BLaER1 treated with 17β-estradiol and CSF1 and Interleukin-3, amounts not matched to agents 10 nM and 100 nM (cell line): ENCODE data around the gene SYCP2L.
"Not testable (repeated sequence)": the region's sequence is repeated elsewhere in the genome, so short reads cannot be mapped to it uniquely, and the experiment has no call there.

ENCODE experiments used
- H3K27ac ChIP-seq, 11 experiments: shearing (Covaris generic); formaldehyde crosslinking; 2 replicates each; pipeline ENCODE4 v1.8.1; 2022
- H3K27me3 ChIP-seq, 11 experiments: shearing (Covaris generic); formaldehyde crosslinking; 2 replicates each; pipeline ENCODE4 v1.8.1; 2022
- H3K36me3 ChIP-seq, 11 experiments: shearing (Covaris generic); formaldehyde crosslinking; 2 replicates each; pipeline ENCODE4 v1.8.1; 2022
- H3K4me1 ChIP-seq, 10 experiments: shearing (Covaris generic); formaldehyde crosslinking; 2 replicates each; pipeline ENCODE4 v1.8.1; 2022
- H3K4me2 ChIP-seq, 11 experiments: shearing (Covaris generic); formaldehyde crosslinking; 2 replicates each; pipeline ENCODE4 v1.8.1; 2022
- H3K4me3 ChIP-seq, 10 experiments: shearing (Covaris generic); formaldehyde crosslinking; 2 replicates each; pipeline ENCODE4 v1.8.1; 2022
- H3K9ac ChIP-seq, 11 experiments: shearing (Covaris generic); formaldehyde crosslinking; 2 replicates each; pipeline ENCODE4 v1.8.1; 2022
- H3K9me3 ChIP-seq, 11 experiments: shearing (Covaris generic); formaldehyde crosslinking; replicated peaks in 1 of 11; 2 replicates each; pipeline ENCODE4 v1.8.1; 2022
- H4K20me1 ChIP-seq, 11 experiments: shearing (Covaris generic); formaldehyde crosslinking; 2 replicates each; pipeline ENCODE4 v1.8.1; 2022
- Cebpa-rat ChIP-seq, 11 experiments: shearing (Covaris generic); IDR thresholded peaks; 2 replicates each; pipeline ENCODE4 v1.8.1; 2022

Gene SYCP2L

DNA sequence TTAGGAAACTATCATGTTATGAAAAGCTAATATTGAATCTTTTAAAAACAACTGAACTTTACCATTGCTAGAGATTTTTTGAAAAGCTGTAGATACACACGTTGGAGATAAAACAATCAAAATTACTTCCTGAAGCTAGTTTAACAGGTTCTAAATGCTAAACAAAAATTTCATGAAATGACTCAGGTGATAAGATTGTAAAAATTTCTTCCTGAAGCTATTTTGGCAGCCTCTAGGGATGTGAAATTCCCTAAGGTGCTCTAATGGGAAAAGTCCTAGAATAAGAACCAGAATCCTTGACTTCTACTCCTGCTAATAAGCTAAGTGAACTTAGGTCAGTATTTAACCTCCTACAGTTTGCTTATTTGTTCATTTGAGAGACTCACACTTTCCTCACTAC, 13.5 kb upstream of the SYCP2L start:
- Histone ChIP-seq H3K27ac (no peak overlapping the region), H4K20me1 (no peaks in the 10 kb centered on the region), H3K9ac (no peak overlapping the region), H3K4me2 (no peak overlapping the region), H3K4me1 (peaks cover 0 to 7% (median 0%) of the 10 kb centered on the region in 10 experiments; a peak in 1 of 20 replicates), H3K4me3 (no peak overlapping the region), H3K36me3 (no peaks in the 10 kb centered on the region), H3K9me3 (peaks cover 0 to 16% (median 6%) of the 10 kb centered on the region in 11 experiments; a peak in 10 of 22 replicates), H3K27me3 (no peaks in the 10 kb centered on the region)
- TF ChIP-seq Cebpa-rat (IDR thresholded peaks at IDR 0.05): no peak

DNA sequence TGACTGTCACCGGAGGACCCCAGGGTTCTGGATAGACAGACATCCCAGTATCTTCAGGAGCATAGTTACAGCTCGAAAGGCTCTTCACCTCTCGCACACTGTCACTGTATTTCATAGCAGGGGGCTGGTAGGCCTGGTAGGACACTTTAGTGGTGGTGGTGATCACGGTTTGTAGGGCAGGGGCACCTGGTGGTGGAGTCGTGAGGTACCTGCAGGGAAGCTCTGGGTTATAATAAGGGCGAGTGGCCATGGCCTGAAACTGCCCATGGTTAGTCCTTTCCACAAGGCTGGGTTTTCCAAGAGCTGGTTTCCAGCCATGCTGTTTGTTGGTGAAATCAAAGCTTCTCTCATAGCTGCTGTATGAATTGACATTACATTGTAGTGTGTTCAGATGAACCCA, 12.6 kb upstream of the SYCP2L start:
- no peak for TF ChIP-seq Cebpa-rat (IDR thresholded peaks at IDR 0.05)
- Histone ChIP-seq H3K4me2 (no peak overlapping the region), H3K36me3 (no peaks in the 10 kb centered on the region), H3K9me3 (peaks cover 0 to 16% (median 6%) of the 10 kb centered on the region in 11 experiments; a peak in 10 of 22 replicates), H3K27ac (no peak overlapping the region), H3K4me1 (peaks cover 0 to 7% (median 0%) of the 10 kb centered on the region in 10 experiments; a peak in 1 of 20 replicates), H3K27me3 (no peaks in the 10 kb centered on the region), H4K20me1 (no peaks in the 10 kb centered on the region), H3K9ac (no peak overlapping the region), H3K4me3 (no peak overlapping the region)

GRCh38 chr6:10875026-10875425, 11.8 kb upstream of the SYCP2L start:
- peaks cover 0 to 16% (median 6%) of the 10 kb centered on the region in 11 experiments; a peak in 9 of 22 replicates for H3K9me3 ChIP-seq
- H4K20me1 ChIP-seq: no peaks in the 10 kb centered on the region
- peaks cover 0 to 7% (median 0%) of the 10 kb centered on the region in 10 experiments; a peak in 1 of 20 replicates for H3K4me1 ChIP-seq
- no peaks in the 10 kb centered on the region for H3K27me3 ChIP-seq
- no peak overlapping the region for H3K4me3 ChIP-seq
- no peaks in the 10 kb centered on the region for H3K36me3 ChIP-seq
- H3K4me2 ChIP-seq: no peak overlapping the region; a peak in 1 of 22 replicates
- H3K9ac ChIP-seq: no peak overlapping the region
- no peak for TF ChIP-seq Cebpa-rat (IDR thresholded peaks at IDR 0.05)
- no peak overlapping the region for H3K27ac ChIP-seq

DNA sequence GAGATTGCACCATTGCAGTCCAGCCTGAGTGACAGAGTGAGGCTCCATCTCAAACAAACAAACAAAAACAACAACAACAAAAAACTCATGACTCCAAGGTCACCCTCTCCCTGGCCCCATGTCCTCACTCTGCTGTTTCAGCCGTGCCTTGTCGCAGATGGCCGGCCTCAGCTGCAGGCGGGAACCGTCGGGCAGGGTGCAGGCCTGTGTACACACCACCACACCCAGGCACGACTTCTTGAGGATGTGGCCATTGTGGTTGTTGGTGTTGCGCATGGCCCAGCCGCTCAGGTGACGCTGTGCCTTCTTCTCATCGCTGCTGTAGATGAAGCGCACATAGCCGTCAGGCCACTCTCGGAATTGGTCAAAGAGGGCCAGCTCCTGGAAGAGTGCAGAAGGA, 9.8 kb upstream of the SYCP2L start:
- no peaks in the 10 kb centered on the region for H3K27me3 ChIP-seq
- H3K4me1 ChIP-seq: peaks cover 0 to 7% (median 0%) of the 10 kb centered on the region in 10 experiments; a peak in 1 of 20 replicates
- no peak overlapping the region for H3K4me3 ChIP-seq
- H3K4me2 ChIP-seq: no peak overlapping the region
- H3K36me3 ChIP-seq: no peaks in the 10 kb centered on the region
- peaks cover 4 to 21% (median 12%) of the 10 kb centered on the region in 11 experiments for H3K9me3 ChIP-seq
- no peak overlapping the region for H3K9ac ChIP-seq
- no peak for TF ChIP-seq Cebpa-rat (IDR thresholded peaks at IDR 0.05)
- H3K27ac ChIP-seq: no peak overlapping the region
- H4K20me1 ChIP-seq: no peaks in the 10 kb centered on the region

- Histone ChIP-seq H3K4me2 (no peak overlapping the region), H3K27ac (no peak overlapping the region), H3K4me1 (peaks cover 0 to 7% (median 0%) of the 10 kb centered on the region in 10 experiments; a peak in 1 of 20 replicates), H3K4me3 (no peak overlapping the region), H3K9ac (no peak overlapping the region), H3K9me3 (peaks cover 12 to 30% (median 21%) of the 10 kb centered on the region in 11 experiments), H4K20me1 (no peaks in the 10 kb centered on the region), H3K36me3 (0 out of 22 replicates have a peak, but pooled peaks cover 0 to 4% (median 0%) of the 10 kb centered on the region in 11 experiments), H3K27me3 (no peaks in the 10 kb centered on the region)
- no peak for TF ChIP-seq Cebpa-rat (IDR thresholded peaks at IDR 0.05)
These were observed 9.0 kb upstream of the SYCP2L start for GRCh38 chr6:10877871-10878270.

GRCh38 chr6:10880366-10880765, 6.5 kb upstream of the SYCP2L start:
- H3K4me1 ChIP-seq: peaks cover 0 to 4% (median 0%) of the 10 kb centered on the region in 10 experiments; a peak in 1 of 20 replicates
- H3K4me2 ChIP-seq: no peak overlapping the region
- TF ChIP-seq Cebpa-rat (IDR thresholded peaks at IDR 0.05): no peak
- peaks cover 29 to 48% (median 38%) of the 10 kb centered on the region in 11 experiments for H3K9me3 ChIP-seq
- H3K9ac ChIP-seq: no peak overlapping the region
- H3K4me3 ChIP-seq: no peak overlapping the region
- no peak overlapping the region for H3K27ac ChIP-seq
- H3K27me3 ChIP-seq: no peaks in the 10 kb centered on the region
- no peaks in the 10 kb centered on the region for H4K20me1 ChIP-seq
- peaks cover 0 to 6% (median 0%) of the 10 kb centered on the region in 11 experiments; a peak in 1 of 22 replicates for H3K36me3 ChIP-seq

- not testable (repeated sequence) for H3K4me3 ChIP-seq, H3K36me3 ChIP-seq, H4K20me1 ChIP-seq, H3K4me2 ChIP-seq, H3K9ac ChIP-seq, H3K4me1 ChIP-seq, H3K27me3 ChIP-seq, H3K27ac ChIP-seq
- peaks cover 40 to 52% (median 46%) of the 10 kb centered on the region in 11 experiments for H3K9me3 ChIP-seq
These were observed 4.6 kb upstream of the SYCP2L start for GRCh38 chr6:10882253-10882630.

GRCh38 chr6:10882657-10883171, 4.1 kb upstream of the SYCP2L start:
- Histone ChIP-seq H3K27me3 (no peaks in the 10 kb centered on the region), H4K20me1 (no peaks in the 10 kb centered on the region), H3K36me3 (peaks cover 0 to 6% (median 0%) of the 10 kb centered on the region in 11 experiments; a peak in 1 of 22 replicates), H3K4me2 (no peak overlapping the region), H3K9me3 (peaks cover 43 to 56% (median 51%) of the 10 kb centered on the region in 11 experiments), H3K4me1 (no peaks in the 10 kb centered on the region), H3K4me3 (no peak overlapping the region), H3K9ac (no peak overlapping the region), H3K27ac (no peak overlapping the region)
- no peak for TF ChIP-seq Cebpa-rat (IDR thresholded peaks at IDR 0.05)

GRCh38 chr6:10883312-10884244, 3.3 kb upstream of the SYCP2L start:
- Histone ChIP-seq H3K36me3 (peaks cover 0 to 6% (median 0%) of the 10 kb centered on the region in 11 experiments; a peak in 1 of 22 replicates), H3K27me3 (no peaks in the 10 kb centered on the region), H3K4me2 (no peak overlapping the region), H3K9me3 (peaks cover 43 to 63% (median 57%) of the 10 kb centered on the region in 11 experiments), H4K20me1 (no peaks in the 10 kb centered on the region), H3K4me1 (no peaks in the 10 kb centered on the region; a peak in 1 of 20 replicates), H3K27ac (no peak overlapping the region), H3K4me3 (no peak overlapping the region; a peak in 2 of 20 replicates), H3K9ac (no peak overlapping the region)
- no peak for TF ChIP-seq Cebpa-rat (IDR thresholded peaks at IDR 0.05)
